Right cardiac atrium (tissue), 5 donors: ENCODE data around the gene HLA-DPB1. TPM values are rescaled to one million over a fixed set of nuclear protein-coding genes. Genes with fewer than 3 reads are reported as not detected.
"Not testable (repeated sequence)": the region's sequence is repeated elsewhere in the genome, so short reads cannot be mapped to it uniquely, and the experiment has no call there.

Experiments used
- ATAC-seq, 2 donors: fragments of 200-7000 bp; cut with Tn5 transposase; one replicate each; pipeline versions ENCODE4 v1.8.0 to v1.9.1; 2020; ENCODE audit warnings: moderate library complexity in 2 of 2, mild to moderate bottlenecking in 1 of 2
- DNase-seq, 3 donors: peaks; one replicate each; pipeline ENCODE4 v3.0.0-alpha.2; 2020
- H3K27ac ChIP-seq: one replicate; pipeline ENCODE4 v1.5.1; 2013; ENCODE audit warnings: mild to moderate bottlenecking, low read length, control low read depth, moderate library complexity
- H3K27me3 ChIP-seq: one replicate; pipeline ENCODE4 v1.6.1; 2013; ENCODE audit not compliant: control insufficient read depth, insufficient read depth
- H3K4me1 ChIP-seq: one replicate; pipeline ENCODE4 v1.6.1; 2013; ENCODE audit warnings: low read length; ENCODE audit not compliant: control insufficient read depth, insufficient read depth
- H3K4me3 ChIP-seq: one replicate; pipeline ENCODE4 v1.5.1; 2013; ENCODE audit warnings: low read length, control low read depth
- H3K9me3 ChIP-seq: one replicate; pipeline ENCODE4 v1.6.1; 2013; ENCODE audit warnings: low read length; ENCODE audit not compliant: control insufficient read depth
- WGBS: extraction: QIAGEN DNeasy Blood & Tissue Kit; methylation state at CpG from one replicate; pipeline ENCODE4 v1.1.7; 2013; 5-methylcytosine and 5-hydroxymethylcytosine counted together
- intact Hi-C, 4 donors: fragments of 100-400 bp; cut with DNase I; formaldehyde crosslinking; loops; one replicate each; pipeline versions ENCODE4 v1.11.0 to v1.14.0; 2022 to 2023
- polyA plus RNA-seq: library from polyadenylated mRNA; stranded (reverse); fragments of 200-250 nt; gene quantifications from one replicate; pipeline ENCODE4 v1.2.3, GENCODE V29; 2013
- total RNA-seq, 4 donors: library from RNA; stranded (reverse); fragmentation: NEBNext Ultra II Directional; extraction: Animal tissue kit (Norgen Biotek cat#: 25700); gene quantifications; one replicate each; pipeline ENCODE4 v1.2.1, GENCODE V29; 2021
- donor health status: healthy with polysubstance abuse.
- donor health status: DM: no; HTN: yes; CAD: no.
- donor health status: DM: no; HTN: no; CAD: no.
- donor health status: DM: no; HTN: yes; CAD: no; lungs with severe emphysema.
- donor health status: DM: yes; HTN: yes; CAD: no.

Gene HLA-DPB1
- total and polyA plus RNA-seq, 5 donors: 35.9 to 71.0 (median 55.8) TPM

- DNase-seq (peak in 2 of 3 donors; percentile 37 to 83), ATAC-seq (peak in 1 of 2 donors; percentile 8)
- no peak overlapping the region for H3K27ac ChIP-seq
- H3K4me3 ChIP-seq: no peak overlapping the region
- H3K27me3 ChIP-seq: no peaks in the 10 kb centered on the region
- no peaks in the 10 kb centered on the region for H3K9me3 ChIP-seq
- 30% methylated on average over 2 of the region's 2 CpGs for WGBS
- H3K4me1 ChIP-seq: peaks cover 12% of the 10 kb centered on the region
- intact Hi-C loops: loop anchor here in 1 of 4 donors (5.0 kb wide), 1 partner anchor 65 kb away; no protein-coding TSS in a partner anchor
Observed at GRCh38 chr6:33082702-33083101, 6.9 kb downstream of the HLA-DPB1 start.

GRCh38 chr6:33085627-33086026 lies 9.8 kb downstream of the HLA-DPB1 start:
- DNase-seq (no peak), ATAC-seq (no peak)
- Histone ChIP-seq H3K4me3 (no peak overlapping the region), H3K27ac (no peak overlapping the region), H3K4me1 (peaks cover 12% of the 10 kb centered on the region), H3K27me3 (no peaks in the 10 kb centered on the region), H3K9me3 (no peaks in the 10 kb centered on the region)
- 88% methylated on average over 8 of the region's 8 CpGs for WGBS
- intact Hi-C loops: loop anchor here in 1 of 4 donors (5.0 kb wide), 1 partner anchor 68 kb away; no protein-coding TSS in a partner anchor

- no peak for DNase-seq
- intact Hi-C loops: loop anchor here in 1 of 4 donors (5.0 kb wide), 1 partner anchor 71 kb away; no protein-coding TSS in a partner anchor
- Histone ChIP-seq H3K4me3 (no peak overlapping the region), H3K27ac (no peak overlapping the region), H3K27me3 (no peaks in the 10 kb centered on the region), H3K4me1 (no peaks in the 10 kb centered on the region), H3K9me3 (no peaks in the 10 kb centered on the region)
- WGBS: 72% methylated on average over 3 of the region's 3 CpGs
- no peak for ATAC-seq
Observed at GRCh38 chr6:33088258-33088930, 12.6 kb downstream of the HLA-DPB1 start.

GRCh38 chr6:33088931-33089620 lies 13.3 kb downstream of the HLA-DPB1 start:
- WGBS: 57% methylated on average over 6 of the region's 6 CpGs
- intact Hi-C loops: loop anchor here in 1 of 4 donors (5.0 kb wide), 1 partner anchor 72 kb away; no protein-coding TSS in a partner anchor
- no peaks in the 10 kb centered on the region for H3K4me1 ChIP-seq
- H3K9me3 ChIP-seq: no peaks in the 10 kb centered on the region
- no peaks in the 10 kb centered on the region for H3K27me3 ChIP-seq
- ATAC-seq: no peak
- no peak overlapping the region for H3K27ac ChIP-seq
- DNase-seq: no peak
- no peak overlapping the region for H3K4me3 ChIP-seq

- intact Hi-C loops: loop anchor here in 2 of 4 donors (10.0 kb wide), 2 partner anchors 77 to 87 kb away; partner anchors contain the start of gene HLA-DOA (in 1 of the 2)
- no peak overlapping the region for H3K27ac ChIP-seq
- no peaks in the 10 kb centered on the region for H3K4me1 ChIP-seq
- H3K9me3 ChIP-seq: no peaks in the 10 kb centered on the region
- H3K4me3 ChIP-seq: no peak overlapping the region
- 34% methylated on average over 9 of the region's 9 CpGs for WGBS
- peak; percentile 47 to 71 (median 64) for DNase-seq
- peak; percentile 71 to 72 for ATAC-seq
- no peaks in the 10 kb centered on the region for H3K27me3 ChIP-seq
Observed at GRCh38 chr6:33091957-33092356, 16.2 kb downstream of the HLA-DPB1 start.

- Histone ChIP-seq H3K4me3 (no peak overlapping the region), H3K4me1 (no peaks in the 10 kb centered on the region), H3K27ac (no peak overlapping the region), H3K9me3 (no peaks in the 10 kb centered on the region), H3K27me3 (no peaks in the 10 kb centered on the region)
- DNase-seq: no peak
- intact Hi-C loops: loop anchor here in 2 of 4 donors (10.0 kb wide), 2 partner anchors 78 to 88 kb away; partner anchors contain the start of gene HLA-DOA (in 1 of the 2)
- WGBS: 88% methylated on average over 3 of the region's 3 CpGs
- peak in 1 of 2 donors; percentile 10 for ATAC-seq
Observed at GRCh38 chr6:33092385-33092784, 16.6 kb downstream of the HLA-DPB1 start.

GRCh38 chr6:33093855-33094254 lies 18.1 kb downstream of the HLA-DPB1 start:
- ATAC-seq (no peak), DNase-seq (no peak)
- Histone ChIP-seq H3K4me3 (no peak overlapping the region), H3K27ac (no peak overlapping the region), H3K4me1 (no peaks in the 10 kb centered on the region), H3K9me3 (no peaks in the 10 kb centered on the region), H3K27me3 (no peaks in the 10 kb centered on the region)
- intact Hi-C loops: loop anchor here in 2 of 4 donors (10.0 kb wide), 2 partner anchors 79 to 89 kb away; partner anchors contain the start of gene HLA-DOA (in 1 of the 2)
- WGBS: 54% methylated on average over 3 of the region's 3 CpGs

GRCh38 chr6:33095681-33096080 lies 19.9 kb downstream of the HLA-DPB1 start:
- Histone ChIP-seq H3K4me1 (no peaks in the 10 kb centered on the region), H3K4me3 (no peak overlapping the region), H3K27me3 (no peaks in the 10 kb centered on the region), H3K9me3 (no peaks in the 10 kb centered on the region), H3K27ac (no peak overlapping the region)
- intact Hi-C loops: loop anchor here in 2 of 4 donors (10.0 kb wide), 2 partner anchors 81 to 91 kb away; partner anchors contain the start of gene HLA-DOA (in 1 of the 2)
- 86% methylated on average over 1 of the region's 1 CpG for WGBS
- ATAC-seq (no peak), DNase-seq (no peak)

- WGBS: 71% methylated on average over 5 of the region's 5 CpGs
- ATAC-seq, DNase-seq, H3K4me1 ChIP-seq, H3K9me3 ChIP-seq, H3K4me3 ChIP-seq, intact Hi-C loops, H3K27me3 ChIP-seq, H3K27ac ChIP-seq: not testable (repeated sequence)
Observed at GRCh38 chr6:33101121-33101737, 25.4 kb downstream of the HLA-DPB1 start.

- H3K27ac ChIP-seq: no peak overlapping the region
- intact Hi-C loops: no loop called here
- no peaks in the 10 kb centered on the region for H3K27me3 ChIP-seq
- DNase-seq (no peak), ATAC-seq (no peak)
- WGBS: 49% methylated on average over 3 of the region's 3 CpGs
- H3K4me1 ChIP-seq: no peaks in the 10 kb centered on the region
- H3K4me3 ChIP-seq: no peak overlapping the region
- H3K9me3 ChIP-seq: no peaks in the 10 kb centered on the region
Observed at GRCh38 chr6:33103776-33104175, 28.0 kb downstream of the HLA-DPB1 start.
